Medulla oblongata (tissue), 1 donor: Measurements from ENCODE around the gene ANKRD13B.
A peak's percentile ranks its signal among the peaks of the same experiment; 100 is the strongest.

Experiments
- DNase-seq: peaks from one replicate; pipeline ENCODE4 v3.0.0-alpha.2; 2015; ENCODE audit errors: extremely low spot score

ANKRD13B gene

GRCh38 chr17:29568331-29569244 is 24.3 kb upstream of the ANKRD13B start, which contains the start of gene TP53I13:
Gene TP53I13, plus strand, starts transcription at chr17:29568701. Its CDS starts 58 bp downstream, at chr17:29568759.
- DNase-seq: peak; percentile 80

- DNase-seq: no peak
Measured at GRCh38 chr17:29569245-29569950, 23.5 kb upstream of the ANKRD13B start.

GRCh38 chr17:29570521-29570920 is 22.4 kb upstream of the ANKRD13B start:
- no peak for DNase-seq

GRCh38 chr17:29571486-29571882 is 21.4 kb upstream of the ANKRD13B start:
- no peak for DNase-seq

- DNase-seq: no peak
Measured at GRCh38 chr17:29571883-29572681, 20.9 kb upstream of the ANKRD13B start.

GRCh38 chr17:29572691-29573557 is 20.0 kb upstream of the ANKRD13B start:
- DNase-seq: peak; percentile 64

- no peak for DNase-seq
Measured at GRCh38 chr17:29573558-29573869, 19.4 kb upstream of the ANKRD13B start.

- no peak for DNase-seq
Measured at GRCh38 chr17:29573871-29574731, 18.8 kb upstream of the ANKRD13B start.

GRCh38 chr17:29574732-29575510 is 18.0 kb upstream of the ANKRD13B start:
- no peak for DNase-seq

- DNase-seq: no peak
Measured at GRCh38 chr17:29575511-29576213, 17.3 kb upstream of the ANKRD13B start.

- no peak for DNase-seq
Measured at GRCh38 chr17:29576214-29577000, 16.5 kb upstream of the ANKRD13B start.

GRCh38 chr17:29577001-29577370 is 15.9 kb upstream of the ANKRD13B start:
- no peak for DNase-seq

- peak; percentile 81 for DNase-seq
Measured at GRCh38 chr17:29577385-29578211, 15.3 kb upstream of the ANKRD13B start.

- DNase-seq: no peak
Measured at GRCh38 chr17:29578626-29579485, 14.1 kb upstream of the ANKRD13B start.

GRCh38 chr17:29579866-29580771 is 12.8 kb upstream of the ANKRD13B start:
- DNase-seq: peak; percentile 94
